HepG2 (cell line): ENCODE data around the gene CBLN3. TPM values are rescaled to one million over a fixed set of nuclear protein-coding genes. Genes with fewer than 3 reads are reported as not detected.

Source experiments
- AHR ChIP-seq: IDR thresholded peaks from 2 replicates; pipeline ENCODE4 v1.6.1; 2018; ENCODE audit warnings: missing genetic modification reagents, missing compliant biosample characterization
- KAT7 ChIP-seq: IDR thresholded peaks from 2 replicates; pipeline ENCODE4 v1.6.1; 2018; ENCODE audit warnings: borderline replicate concordance, missing compliant biosample characterization
- KLF11 ChIP-seq: IDR thresholded peaks from 2 replicates; pipeline ENCODE4 v1.6.1; 2016; ENCODE audit warnings: missing compliant biosample characterization
- LRRFIP1 ChIP-seq: sonication (generic); formaldehyde crosslinking; conservative IDR thresholded peaks from 2 replicates; pipeline ENCODE4 v1.4.0; 2020; ENCODE audit warnings: missing genetic modification reagents
- PRDM15 ChIP-seq: sonication (generic); formaldehyde crosslinking; IDR thresholded peaks from 2 replicates; pipeline ENCODE4 v1.4.0; 2020; ENCODE audit warnings: missing genetic modification reagents
- REL ChIP-seq: sonication (generic); formaldehyde crosslinking; conservative IDR thresholded peaks from 2 replicates; pipeline ENCODE4 v1.8.0; 2022; ENCODE audit warnings: mild to moderate bottlenecking, missing genetic modification reagents, moderate library complexity
- SP1 ChIP-seq, 2 experiments: fragments of 450-650 bp in 1 of 2; sonication (generic) in 1 of 2; formaldehyde crosslinking in 1 of 2; IDR thresholded peaks; 2 replicates each; pipeline versions ENCODE4 v1.4.0 to v1.6.1; 2016 to 2020; ENCODE audit warnings: missing genetic modification reagents in 1 of 2
- ZNF142 ChIP-seq: sonication (generic); formaldehyde crosslinking; IDR thresholded peaks from 2 replicates; pipeline ENCODE4 v1.4.0; 2020; ENCODE audit warnings: missing genetic modification reagents
- ZNF205 ChIP-seq: IDR thresholded peaks from 2 replicates; pipeline ENCODE4 v1.6.1; 2018; ENCODE audit warnings: missing biosample characterization, missing genetic modification reagents
- ZNF619 ChIP-seq: sonication (generic); formaldehyde crosslinking; IDR thresholded peaks from 2 replicates; pipeline ENCODE4 v1.4.0; 2020; ENCODE audit warnings: mild to moderate bottlenecking, missing genetic modification reagents
- ZNF773 ChIP-seq: sonication (generic); formaldehyde crosslinking; IDR thresholded peaks from 2 replicates; pipeline ENCODE4 v1.4.0; 2020; ENCODE audit warnings: missing genetic modification reagents, borderline replicate concordance
- polyA plus RNA-seq, 8 experiments: library from polyadenylated mRNA; depleted of rRNA in 3 of 8; stranded (reverse) in 7 of 8; unstranded in 1 of 8; fragments of >200 nt; fragmentation: Illumina TruSeq in 4 of 8; extraction: Trizol in 4 of 8; gene quantifications; 2 replicates each; pipeline versions ENCODE4 v1.2.1 to v1.2.3, GENCODE V29; 2011 to 2016; ENCODE audit warnings: low read depth in 4 of 8, missing spikeins in 1 of 8, mixed read lengths in 1 of 8; ENCODE audit not compliant: insufficient read depth in 1 of 8
- total RNA-seq, 5 experiments: library from RNA; depleted of rRNA; stranded (reverse); fragments of >200 nt; fragmentation: Illumina TruSeq; extraction: Trizol; gene quantifications; 2 replicates each; pipeline ENCODE4 v1.2.3, GENCODE V29; 2016; ENCODE audit warnings: low read depth in 1 of 5

CBLN3 gene
- total and polyA plus RNA-seq, 2 of the 13 experiments (the other 11 are each of a cell fraction or from before 2014, with no cell fraction given) = 0.66 to 0.98 TPM

- TF ChIP-seq LRRFIP1 (CRISPR knock-in tag) (no peak), ZNF773 (CRISPR knock-in tag) (0 out of 2 replicates have a peak, but pooled peaks have one; percentile 38), AHR (CRISPR knock-in tag) (no peak; the same call in 1 of the 2 replicates), PRDM15 (no peak; the same call in 1 of the 2 replicates), ZNF205 (no peak), KLF11 (CRISPR knock-in tag) (no peak), REL (CRISPR knock-in tag) (no peak; the same call in 1 of the 2 replicates), ZNF619 (CRISPR knock-in tag) (no peak; the same call in 1 of the 2 replicates), ZNF142 (CRISPR knock-in tag) (no peak; the same call in 1 of the 2 replicates), SP1 (IDR thresholded peaks at IDR 0.05) (no peak), SP1 (CRISPR knock-in tag; IDR thresholded peaks at IDR 0.05) (no peak), KAT7 (CRISPR knock-in tag) (no peak)
These were observed 1.5 kb upstream of the CBLN3 start (continued) for GRCh38 chr14:24430682-24431568.
